WI38 (cell line): ENCODE measurements around the gene DCDC2C.

ENCODE experiments used
- H3K4me3 ChIP-seq: 2 replicates; pipeline ENCODE4 v1.5.1; 2011; ENCODE audit warnings: low read depth, mild to moderate bottlenecking, control low read depth, low read length
- TF ChIP-seq, protein P1 (sequence below): IDR thresholded peaks from 2 replicates; pipeline ENCODE4 v1.5.1; 2012; ENCODE audit warnings: low read depth, mild to moderate bottlenecking, control low read depth, low read length

DCDC2C gene

DNA sequence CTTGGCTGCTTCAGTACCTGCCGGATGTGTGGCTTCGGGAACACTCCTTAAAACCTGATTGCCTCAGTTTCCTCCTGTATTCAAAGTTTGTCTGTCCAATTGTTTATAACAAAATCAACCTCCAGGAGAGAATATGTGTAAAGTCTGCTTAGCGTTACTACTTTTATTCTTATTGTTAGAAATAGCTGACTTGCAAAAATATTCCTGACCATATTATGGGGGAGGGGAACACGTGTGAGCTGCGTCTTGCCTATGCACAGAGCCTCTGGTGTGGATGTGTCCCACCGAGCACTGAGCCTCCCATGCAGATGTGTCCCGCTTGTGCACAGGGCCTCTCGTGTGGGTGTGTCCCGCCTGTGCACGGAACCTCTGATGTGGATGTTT is 82.5 kb downstream of the DCDC2C start:
- no peak overlapping the region for H3K4me3 ChIP-seq
- TF ChIP-seq, protein P1, sequence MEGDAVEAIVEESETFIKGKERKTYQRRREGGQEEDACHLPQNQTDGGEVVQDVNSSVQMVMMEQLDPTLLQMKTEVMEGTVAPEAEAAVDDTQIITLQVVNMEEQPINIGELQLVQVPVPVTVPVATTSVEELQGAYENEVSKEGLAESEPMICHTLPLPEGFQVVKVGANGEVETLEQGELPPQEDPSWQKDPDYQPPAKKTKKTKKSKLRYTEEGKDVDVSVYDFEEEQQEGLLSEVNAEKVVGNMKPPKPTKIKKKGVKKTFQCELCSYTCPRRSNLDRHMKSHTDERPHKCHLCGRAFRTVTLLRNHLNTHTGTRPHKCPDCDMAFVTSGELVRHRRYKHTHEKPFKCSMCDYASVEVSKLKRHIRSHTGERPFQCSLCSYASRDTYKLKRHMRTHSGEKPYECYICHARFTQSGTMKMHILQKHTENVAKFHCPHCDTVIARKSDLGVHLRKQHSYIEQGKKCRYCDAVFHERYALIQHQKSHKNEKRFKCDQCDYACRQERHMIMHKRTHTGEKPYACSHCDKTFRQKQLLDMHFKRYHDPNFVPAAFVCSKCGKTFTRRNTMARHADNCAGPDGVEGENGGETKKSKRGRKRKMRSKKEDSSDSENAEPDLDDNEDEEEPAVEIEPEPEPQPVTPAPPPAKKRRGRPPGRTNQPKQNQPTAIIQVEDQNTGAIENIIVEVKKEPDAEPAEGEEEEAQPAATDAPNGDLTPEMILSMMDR: no peak

DNA sequence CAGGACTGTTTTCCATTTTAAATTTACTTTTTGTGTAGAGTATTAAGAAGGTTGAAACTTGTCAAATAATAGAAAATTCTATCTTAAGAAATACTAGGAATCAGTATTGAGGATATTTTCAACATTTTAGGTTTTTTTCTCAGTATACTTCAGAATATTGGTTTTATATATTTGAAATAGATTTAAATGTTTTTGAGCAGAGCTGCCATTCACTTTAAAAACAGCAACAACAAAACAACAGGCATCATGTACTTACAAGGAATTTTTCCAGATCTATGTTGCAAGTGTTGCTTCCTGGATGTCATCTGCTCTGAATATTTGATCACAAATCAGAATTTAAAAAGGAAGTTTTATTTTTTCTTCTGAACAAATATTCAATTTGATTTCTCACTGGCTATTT is 84.4 kb downstream of the DCDC2C start:
- TF ChIP-seq, protein P1: no peak
- no peak overlapping the region for H3K4me3 ChIP-seq

DNA sequence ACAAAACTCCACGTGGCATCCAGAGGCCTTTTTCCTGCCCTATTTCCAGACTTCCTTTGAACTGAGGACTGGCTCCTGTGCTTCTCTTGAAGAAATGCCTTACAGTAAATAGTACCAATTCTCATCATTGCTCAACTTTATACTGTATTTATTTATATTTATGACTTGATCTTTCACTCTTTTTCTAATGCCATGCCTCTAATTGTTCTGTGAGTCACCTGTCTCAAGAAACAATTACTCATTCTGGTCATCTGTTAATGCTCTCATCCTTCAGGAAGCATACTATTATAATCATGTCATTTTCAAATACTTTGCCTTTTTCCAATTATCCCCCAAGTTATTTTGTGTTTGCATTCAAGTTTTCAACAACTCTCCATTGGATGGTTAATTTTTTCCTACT is 85.9 kb downstream of the DCDC2C start:
- H3K4me3 ChIP-seq: no peak overlapping the region
- TF ChIP-seq, protein P1: no peak

DNA sequence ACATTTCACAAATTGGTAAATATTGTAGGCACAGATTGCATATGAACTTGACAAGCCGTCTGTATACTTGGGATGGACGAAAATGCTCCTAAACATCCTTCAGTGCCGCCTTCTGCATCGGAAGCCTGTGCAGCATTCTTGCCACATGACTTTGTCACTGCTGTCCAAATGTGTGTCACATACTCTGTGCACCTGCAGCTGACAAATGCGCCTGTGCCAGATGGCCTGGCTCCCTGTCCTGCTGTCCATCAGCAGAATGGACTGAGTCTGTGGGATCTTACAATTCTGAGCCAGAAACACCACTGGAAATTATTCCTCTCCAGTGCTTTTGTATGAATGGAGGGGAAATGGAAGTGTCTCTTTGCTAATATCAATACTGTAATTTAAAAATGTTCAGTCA is 89.9 kb downstream of the DCDC2C start:
- TF ChIP-seq, protein P1: no peak
- no peak overlapping the region for H3K4me3 ChIP-seq

DNA sequence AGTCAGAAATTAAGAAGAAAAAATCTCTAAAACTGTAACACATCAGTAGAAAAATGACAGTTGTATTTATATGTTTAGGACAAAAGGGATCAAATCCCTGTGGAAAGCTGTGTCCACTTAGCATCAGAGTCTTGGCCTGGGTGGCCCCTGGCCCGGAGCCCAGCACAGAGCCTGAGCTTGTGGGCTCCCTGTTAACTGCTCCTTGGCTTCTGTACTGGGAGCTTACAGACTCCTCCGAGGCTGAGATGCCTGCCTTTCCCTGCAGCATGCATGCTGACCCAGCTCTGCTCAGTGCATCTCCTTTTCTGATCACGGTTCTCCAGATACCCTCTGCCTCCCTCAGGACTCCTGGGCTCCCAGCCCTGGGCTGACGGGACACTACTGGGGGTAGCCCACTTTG is 98.1 kb downstream of the DCDC2C start:
- H3K4me3 ChIP-seq: no peak overlapping the region
- TF ChIP-seq, protein P1: no peak

DNA sequence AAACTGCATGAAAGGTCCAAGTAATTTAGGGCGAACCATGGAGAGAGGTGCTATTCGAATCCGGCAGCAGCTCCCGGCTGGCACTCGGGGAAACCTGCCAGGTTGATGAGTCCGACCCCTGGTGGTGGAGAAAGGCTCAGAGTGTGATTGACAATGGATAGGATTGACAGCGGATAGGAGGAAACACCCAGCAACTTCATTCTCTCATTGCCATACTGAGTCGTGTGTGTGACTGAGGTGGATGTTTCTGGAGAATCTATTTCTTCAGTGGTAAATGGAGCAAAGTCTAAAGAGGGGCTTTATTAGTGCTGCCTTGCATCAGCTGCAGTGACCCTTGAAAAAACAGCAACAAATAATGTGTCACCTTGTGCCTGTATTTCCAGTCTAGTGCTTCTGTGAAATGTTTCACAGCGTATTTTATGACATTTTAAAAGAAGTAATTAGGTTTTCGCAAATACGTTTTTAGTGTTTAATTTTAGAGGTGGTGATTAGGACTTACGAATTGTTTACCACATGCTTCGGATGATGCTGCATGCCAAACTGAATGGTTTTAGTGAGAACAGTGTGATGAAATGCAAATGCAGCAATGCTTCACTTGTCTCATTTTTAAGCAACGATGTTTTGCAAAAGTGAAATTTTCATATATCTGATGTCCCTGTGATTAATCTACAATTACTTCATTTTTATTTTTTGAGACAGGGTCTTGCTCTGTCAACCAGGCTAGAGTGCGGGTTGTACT is 102.0 kb downstream of the DCDC2C start:
- TF ChIP-seq, protein P1: no peak
- H3K4me3 ChIP-seq: no peak overlapping the region

DNA sequence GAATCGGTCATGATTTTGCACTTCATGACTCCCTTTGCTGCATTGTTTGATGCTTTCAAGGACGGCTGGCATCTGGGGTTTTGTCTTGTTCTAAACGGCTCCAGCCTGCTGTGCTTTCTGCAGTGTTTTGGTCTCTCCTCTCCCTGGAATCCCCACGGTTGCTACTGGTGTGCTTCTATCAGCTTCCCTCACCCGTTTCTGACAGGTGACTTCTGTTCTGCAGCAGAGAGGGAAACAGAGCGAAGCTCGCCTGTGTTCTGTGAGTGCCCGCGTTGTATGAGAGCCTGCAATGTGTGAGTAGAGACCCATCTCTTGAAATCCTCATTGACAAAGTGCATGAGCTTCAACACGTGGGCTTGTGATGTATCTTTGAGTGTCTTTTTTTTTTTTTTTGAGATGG is 102.8 kb downstream of the DCDC2C start:
- H3K4me3 ChIP-seq: no peak overlapping the region
- TF ChIP-seq, protein P1: no peak
